GM18508 (cell line): ENCODE results near the gene CTNNA3.

Experiments used
- ATAC-seq: cut with Tn5 transposase; IDR thresholded peaks from one replicate; pipeline ENCODE4 v1.9.1; 2021; ENCODE audit warnings: moderate number of reproducible peaks; ENCODE audit not compliant: insufficient read depth, unreplicated experiment

CTNNA3 gene

DNA sequence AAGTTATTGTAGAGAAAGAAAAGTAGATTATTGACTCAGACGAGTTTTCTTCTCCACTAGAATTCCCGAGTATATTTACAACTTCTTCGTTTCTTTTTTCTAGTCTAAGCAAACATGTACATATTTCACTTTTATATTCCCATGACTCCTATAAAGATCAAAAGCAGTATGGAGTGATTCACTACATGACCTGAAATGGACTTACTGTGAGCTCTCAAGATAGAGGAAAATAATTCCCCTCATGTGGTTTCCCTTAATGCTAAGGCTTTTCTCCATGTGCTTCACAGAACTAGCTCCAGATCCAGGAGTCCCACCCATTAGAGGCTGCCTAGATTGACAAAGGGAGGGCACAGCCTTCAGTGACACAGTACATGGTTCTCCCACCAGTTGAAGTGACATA, 1593.2 kb downstream of the CTNNA3 start:
- ATAC-seq: no peak

DNA sequence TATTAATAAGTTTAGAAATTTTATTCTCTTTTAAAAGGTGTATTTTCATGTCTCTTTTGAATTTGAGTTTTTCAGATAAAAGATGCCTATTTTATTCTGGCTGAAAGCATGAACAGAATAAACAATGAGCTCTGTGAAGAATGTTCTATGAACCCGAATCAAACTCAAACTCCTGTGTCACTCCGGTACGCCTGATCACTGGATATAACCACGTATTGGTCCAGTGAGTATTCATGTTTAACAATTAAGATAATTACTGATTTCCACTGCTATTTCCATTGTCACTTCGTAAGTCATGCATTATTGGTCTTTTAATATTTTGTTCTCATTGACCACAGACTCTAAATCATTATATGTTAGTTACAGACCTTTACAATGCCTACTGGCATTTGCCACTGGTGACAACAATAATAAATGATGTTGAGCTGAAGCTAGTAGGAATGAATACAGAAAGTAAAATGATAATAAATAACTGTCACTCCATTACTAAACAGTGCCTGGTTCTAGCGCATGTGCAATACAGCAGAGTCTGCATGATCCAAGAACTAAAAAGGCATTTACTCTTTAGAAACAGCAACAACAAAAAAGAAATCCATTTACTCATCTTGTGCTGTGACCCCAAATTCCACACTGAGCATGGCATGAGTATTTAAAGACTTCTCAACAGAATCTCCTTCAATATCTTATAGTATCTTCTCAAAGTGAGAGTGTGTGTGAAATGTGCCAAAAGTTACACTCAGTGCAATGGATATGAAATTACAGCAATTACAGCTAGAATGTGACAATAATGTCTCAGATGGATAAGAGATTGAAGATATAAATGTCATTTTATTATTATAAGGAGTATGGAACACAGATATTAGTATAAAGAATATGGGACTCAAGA, 1597.2 kb downstream of the CTNNA3 start:
- ATAC-seq: no peak

- no peak for ATAC-seq
Measured at GRCh38 chr10:66095610-66096009, 1600.4 kb downstream of the CTNNA3 start.

- no peak for ATAC-seq
Measured at GRCh38 chr10:66085906-66086305, 1610.1 kb downstream of the CTNNA3 start.

GRCh38 chr10:66071907-66072306, 1624.1 kb downstream of the CTNNA3 start:
- no peak for ATAC-seq

GRCh38 chr10:66058594-66058993, 1637.4 kb downstream of the CTNNA3 start:
- ATAC-seq: no peak

GRCh38 chr10:66049335-66049734, 1646.7 kb downstream of the CTNNA3 start:
- ATAC-seq: no peak

DNA sequence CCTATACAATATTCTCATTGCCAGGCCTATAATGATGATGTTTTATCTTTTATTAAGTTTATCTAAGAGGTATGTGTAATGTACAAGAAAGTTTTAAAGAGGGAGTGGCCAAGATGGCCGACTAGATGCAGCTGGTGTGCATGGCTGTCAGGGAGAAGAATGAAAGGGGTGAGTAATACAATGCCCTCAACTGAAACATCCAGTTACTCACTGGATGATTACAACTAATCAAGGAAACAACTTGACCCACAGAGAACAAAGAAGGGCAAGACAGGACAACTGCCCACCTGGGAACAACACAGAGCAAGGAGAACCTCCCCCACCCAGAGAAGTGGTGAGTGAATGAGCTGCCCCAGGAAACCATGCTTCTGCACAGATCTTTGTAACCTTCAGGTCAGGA, 1650.1 kb downstream of the CTNNA3 start:
- no peak for ATAC-seq

DNA sequence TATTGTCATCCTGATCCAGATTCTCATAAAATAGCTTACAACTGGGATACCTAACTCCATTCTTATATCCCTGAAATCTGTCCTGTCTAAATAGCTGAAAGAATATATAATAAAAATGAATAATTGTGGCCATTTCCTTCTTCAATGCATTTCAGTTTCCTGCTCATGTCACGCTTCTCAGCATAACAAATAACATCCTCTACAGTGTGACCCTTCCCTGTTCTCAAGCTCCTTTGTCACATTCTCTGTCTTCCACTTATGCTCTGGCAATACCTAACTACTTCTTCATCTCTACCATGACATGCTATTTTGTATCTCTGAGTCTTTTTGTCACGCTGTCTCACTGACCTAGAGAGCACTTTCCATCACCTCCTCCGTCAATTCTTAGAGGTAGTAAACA, 1654.2 kb downstream of the CTNNA3 start:
- ATAC-seq: no peak

- ATAC-seq: no peak
Measured at GRCh38 chr10:66038623-66039022, 1657.4 kb downstream of the CTNNA3 start.

DNA sequence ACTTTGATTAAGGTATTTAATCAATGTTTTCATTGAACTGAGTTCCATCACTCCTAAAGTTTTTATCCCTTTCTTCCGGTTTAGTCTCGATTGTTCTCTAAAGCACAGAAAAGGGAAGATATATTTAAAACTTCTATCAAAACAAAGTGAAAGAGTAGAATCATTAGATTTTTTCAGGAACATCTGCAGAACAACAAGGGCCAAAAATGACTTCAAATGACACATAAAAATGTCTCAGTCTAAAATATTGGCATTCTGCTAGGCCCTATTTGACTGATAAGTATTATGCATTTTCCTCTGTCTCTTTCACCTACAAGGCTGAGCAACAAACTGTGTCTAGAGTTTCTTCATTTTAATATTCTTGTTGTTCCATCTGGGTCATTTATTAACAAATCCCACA, 1669.7 kb downstream of the CTNNA3 start:
- ATAC-seq: no peak

- no peak for ATAC-seq
Measured at GRCh38 chr10:66025186-66025585, 1670.8 kb downstream of the CTNNA3 start.

- ATAC-seq: no peak
Measured at GRCh38 chr10:66021423-66021822, 1674.6 kb downstream of the CTNNA3 start.

DNA sequence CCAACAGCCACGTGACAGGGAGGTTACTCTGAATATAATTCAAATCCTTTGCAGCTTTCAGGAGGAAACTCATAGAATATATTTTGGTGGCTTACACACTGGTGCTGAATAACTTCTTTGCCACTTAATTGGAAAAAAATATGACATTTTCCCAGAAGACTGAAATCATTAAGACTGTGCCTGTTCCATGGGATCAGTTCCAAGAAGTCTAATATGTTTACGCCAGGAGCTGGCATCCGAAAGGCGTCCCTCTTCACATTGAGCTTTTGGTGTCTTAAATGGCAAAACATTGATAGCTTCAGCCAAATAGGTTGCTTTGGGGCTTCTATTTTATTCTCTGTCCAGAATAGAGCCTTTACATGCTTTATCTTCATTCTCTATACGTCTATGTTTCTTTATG, 1687.8 kb downstream of the CTNNA3 start:
- ATAC-seq: no peak

GRCh38 chr10:66006411-66006810, 1689.6 kb downstream of the CTNNA3 start:
- no peak for ATAC-seq

DNA sequence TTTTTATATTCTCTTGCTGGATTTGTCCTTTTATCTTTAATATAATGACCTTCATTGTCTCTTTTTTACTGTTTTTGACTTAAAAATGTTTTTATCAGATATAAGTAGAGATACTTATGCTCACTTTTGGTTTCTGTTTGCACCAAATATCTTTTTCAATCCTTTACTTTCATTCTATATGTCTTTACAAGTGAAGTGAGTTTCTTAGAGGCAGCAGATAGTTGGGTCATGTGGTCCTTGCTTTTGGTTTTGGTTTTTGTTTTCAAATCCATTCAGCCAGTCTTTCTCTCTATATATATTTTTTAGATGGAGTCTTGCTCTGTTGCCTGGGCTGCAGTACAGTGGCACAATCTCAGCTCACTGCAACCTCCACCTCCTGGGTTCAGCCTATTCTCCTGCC, 1702.5 kb downstream of the CTNNA3 start:
- no peak for ATAC-seq

DNA sequence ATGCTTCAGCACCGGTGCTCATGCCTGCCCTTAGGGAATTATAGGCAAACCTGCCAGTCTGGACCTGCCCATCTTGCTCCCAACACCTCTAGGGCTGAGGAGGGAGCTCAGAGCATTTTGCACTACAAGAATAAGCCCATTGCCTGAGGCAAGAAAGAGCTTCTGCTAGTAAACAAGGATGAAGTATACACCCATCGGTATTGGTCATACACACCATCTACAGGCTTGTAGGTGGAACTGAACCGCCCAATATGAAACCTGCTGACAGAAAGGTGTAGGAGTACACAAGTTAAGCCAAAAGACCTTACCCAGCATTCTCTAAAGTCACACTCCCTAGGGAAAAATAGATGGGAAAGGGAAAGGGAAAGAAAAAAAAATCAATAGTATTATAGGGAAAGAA, 1727.1 kb downstream of the CTNNA3 start:
- no peak for ATAC-seq

DNA sequence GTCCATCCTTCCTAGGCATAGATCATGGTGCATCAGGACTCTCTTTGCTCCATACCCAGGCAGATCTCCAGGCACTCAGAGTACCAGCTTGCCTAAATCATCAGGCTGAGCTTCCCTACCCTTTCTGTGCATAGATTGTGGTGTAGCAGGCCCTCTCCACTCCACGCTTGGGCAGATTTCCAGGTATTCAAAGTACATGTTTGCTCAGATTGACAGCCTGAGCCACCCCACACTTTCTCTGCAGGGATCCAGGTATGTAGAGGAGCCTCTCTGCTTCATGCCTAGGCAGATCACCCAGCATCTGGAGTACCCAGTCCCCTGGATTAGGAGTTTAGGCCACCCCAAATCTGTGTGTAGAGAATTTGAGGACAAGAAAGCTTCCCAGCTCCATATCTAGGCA, 1727.6 kb downstream of the CTNNA3 start:
- no peak for ATAC-seq

DNA sequence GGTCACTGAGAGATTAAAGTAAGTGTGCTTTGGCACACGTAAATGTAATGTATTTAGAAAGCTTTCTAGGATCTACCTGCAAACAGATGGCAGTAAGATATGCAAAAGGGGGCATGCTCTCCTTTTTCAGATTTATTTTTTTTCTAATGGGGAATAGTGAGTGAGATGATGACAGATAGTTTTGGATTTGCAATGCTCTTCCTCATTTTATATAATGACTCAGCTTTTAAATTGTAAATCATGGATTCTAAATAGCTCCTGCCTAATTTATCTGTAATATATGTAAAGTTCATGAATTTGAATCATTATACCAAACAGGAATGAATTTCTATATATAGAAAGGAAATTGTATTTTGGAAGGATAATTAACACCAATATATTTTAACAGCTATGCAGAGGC, 1731.8 kb downstream of the CTNNA3 start:
- no peak for ATAC-seq

DNA sequence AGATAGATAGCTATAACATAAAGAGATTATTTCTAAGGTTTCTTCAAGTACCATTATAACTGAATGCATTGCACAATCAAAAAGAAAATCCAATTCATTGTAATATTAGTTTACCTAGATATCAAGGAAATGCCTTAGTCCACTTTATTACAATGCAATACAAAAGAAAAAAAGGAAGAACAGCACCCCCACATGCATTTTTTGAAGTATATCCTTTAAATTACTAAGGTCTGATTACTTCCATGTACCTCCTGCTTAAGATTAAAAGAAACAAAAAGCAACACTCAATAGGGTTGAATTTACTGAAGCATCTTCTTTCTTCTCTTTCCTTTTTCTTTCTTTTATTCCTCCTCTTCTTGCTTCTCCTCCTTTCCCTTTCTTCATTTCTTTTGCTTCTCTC, 1743.9 kb downstream of the CTNNA3 start:
- ATAC-seq: no peak

DNA sequence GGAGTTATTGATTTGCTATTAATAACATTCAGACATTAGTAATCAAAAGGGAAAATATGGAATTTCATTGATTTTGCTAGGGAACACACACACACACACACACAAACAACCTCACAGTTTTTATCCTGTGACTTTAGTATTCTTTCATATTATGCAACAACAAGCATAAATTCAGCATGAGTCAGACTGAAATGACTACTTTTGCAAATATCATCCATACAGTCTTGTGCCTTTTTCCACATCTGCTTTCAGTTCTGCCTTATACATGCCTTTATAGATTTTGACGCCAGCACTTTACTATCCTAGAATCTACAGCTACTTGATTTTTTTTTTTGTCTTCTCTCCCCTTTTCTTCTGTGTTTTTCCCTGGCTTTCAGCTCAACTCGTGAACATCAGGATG, 1745.9 kb downstream of the CTNNA3 start:
- no peak for ATAC-seq

DNA sequence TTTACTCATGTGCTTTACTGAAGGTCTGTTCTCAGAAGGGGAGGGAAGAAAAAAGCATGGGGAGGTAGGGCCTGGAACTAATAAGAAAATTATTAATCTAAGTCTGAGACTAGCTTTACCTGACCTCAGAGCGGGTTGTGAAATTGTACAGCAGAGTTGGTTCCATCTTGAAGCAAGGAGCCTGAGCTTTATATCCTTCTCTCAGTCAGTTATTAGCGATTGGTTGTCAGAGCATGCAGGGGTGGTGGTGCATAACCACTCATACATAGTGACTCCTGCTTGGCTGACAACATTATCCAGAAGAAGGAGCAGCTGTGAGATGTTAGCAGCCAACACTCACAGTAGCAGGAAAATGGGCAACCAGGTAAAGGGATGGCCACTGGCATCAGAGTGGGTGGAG, 1746.5 kb downstream of the CTNNA3 start:
- ATAC-seq: no peak
